HEK293 (cell line): ENCODE results near the gene CRYBA4.

Source experiments
- CTCF ChIA-PET: fragments of 350-600 bp; formaldehyde crosslinking; extraction: SDS; loops from one replicate; lab custom pipeline; 2021; ENCODE audit warnings: antibody characterized with exemption; lab: Yijun Ruan, JAX
- POLR2A ChIA-PET: fragments of 300-600 bp; formaldehyde crosslinking; extraction: SDS; loops from one replicate; lab custom pipeline; 2020; ENCODE audit warnings: antibody characterized with exemption, inconsistent platforms; lab: Yijun Ruan, JAX
- H3K27ac ChIP-seq: fragments of 200-500 bp; sonication (Bioruptor generic); 2 replicates; pipeline ENCODE4 v1.5.1; 2014; ENCODE audit warnings: low read depth, low read length, control low read depth, inconsistent platforms; ENCODE audit errors: extremely low read depth
- H3K36me3 ChIP-seq, 2 experiments: fragments of 200-500 bp in 1 of 2; sonication (Bioruptor generic) in 1 of 2; 1 replicate in 1 of 2; 2 replicates in 1 of 2; pipeline ENCODE4 v1.5.1; 2014 to 2017; ENCODE audit warnings: inconsistent platforms in 2 of 2, low read length in 2 of 2; ENCODE audit not compliant: control insufficient read depth in 2 of 2, insufficient read depth in 1 of 2
- H3K4me1 ChIP-seq: fragments of 200-500 bp; sonication (Bioruptor generic); 2 replicates; pipeline ENCODE4 v1.5.1; 2014; ENCODE audit warnings: mild to moderate bottlenecking, low read length, inconsistent platforms; ENCODE audit not compliant: control insufficient read depth, insufficient read depth
- H3K4me3 ChIP-seq: 2 replicates; pipeline ENCODE4 v1.5.1; 2011; ENCODE audit warnings: low read depth, mild to moderate bottlenecking, control low read depth, low read length, moderate library complexity
- H3K9me3 ChIP-seq: fragments of 200-500 bp; sonication (Bioruptor generic); 2 replicates; pipeline ENCODE4 v1.5.1; 2014; ENCODE audit warnings: low read depth, low read length, inconsistent platforms; ENCODE audit not compliant: control insufficient read depth, insufficient read depth
- PRDM10 ChIP-seq: fragments of 450-650 bp; formaldehyde crosslinking; IDR thresholded peaks from 2 replicates; pipeline ENCODE4 v1.5.1; 2016; ENCODE audit warnings: missing biosample characterization, missing genetic modification characterization
- TRIM28 ChIP-seq: IDR thresholded peaks from 2 replicates; pipeline ENCODE4 v1.6.1; 2011; ENCODE audit warnings: low read length, control low read depth, borderline replicate concordance
- ZNF350 ChIP-seq: fragments of 450-650 bp; formaldehyde crosslinking; IDR thresholded peaks from 2 replicates; pipeline ENCODE4 v1.5.0; 2017; ENCODE audit warnings: missing biosample characterization, mild to moderate bottlenecking, missing genetic modification characterization
- ZNF514 ChIP-seq: fragments of 450-650 bp; formaldehyde crosslinking; IDR thresholded peaks from 2 replicates; pipeline ENCODE4 v1.5.1; 2016; ENCODE audit warnings: missing biosample characterization, missing genetic modification characterization
- TF ChIP-seq, protein P1 (sequence below): fragments of 450-650 bp; formaldehyde crosslinking; IDR thresholded peaks from 2 replicates; pipeline ENCODE4 v1.5.1; 2016; ENCODE audit warnings: missing biosample characterization, missing genetic modification characterization
- TF ChIP-seq, protein P2 (sequence below): fragments of 450-650 bp; formaldehyde crosslinking; IDR thresholded peaks from 2 replicates; pipeline ENCODE4 v1.5.1; 2016; ENCODE audit warnings: missing biosample characterization, missing genetic modification characterization, borderline replicate concordance
- TF ChIP-seq, protein P3 (sequence below): fragments of 450-650 bp; formaldehyde crosslinking; IDR thresholded peaks from 2 replicates; pipeline ENCODE4 v1.5.1; 2016; ENCODE audit warnings: missing biosample characterization, missing genetic modification characterization

The CRYBA4 gene

GRCh38 chr22:26650722-26651421, 29.1 kb downstream of the CRYBA4 start:
- ChIA-PET POLR2A (interaction anchor here (0.7 kb wide), 1 partner anchor 289 kb away, joined by 4 read pairs; no protein-coding TSS in a partner anchor), CTCF (interaction anchor here (0.5 to 1.5 kb wide), 5 partner anchors 10 to 479 kb away, joined by 3 to 8 read pairs (median 5); no protein-coding TSS in a partner anchor)
- Histone ChIP-seq H3K4me3 (no peak overlapping the region), H3K9me3 (no peaks in the 10 kb centered on the region), H3K4me1 (no peaks in the 10 kb centered on the region), H3K36me3 (no peaks in the 10 kb centered on the region), H3K27ac (no peak overlapping the region)
- TF ChIP-seq TRIM28 (no peak), PRDM10 (tag by site-specific recombination) (peak; percentile 53; the same call in 1 of the 2 replicates)

- H3K36me3 ChIP-seq: no peaks in the 10 kb centered on the region
- TF ChIP-seq ZNF514 (tag by site-specific recombination): no peak
- TF ChIP-seq ZNF350: no peak
- TF ChIP-seq, protein P1, sequence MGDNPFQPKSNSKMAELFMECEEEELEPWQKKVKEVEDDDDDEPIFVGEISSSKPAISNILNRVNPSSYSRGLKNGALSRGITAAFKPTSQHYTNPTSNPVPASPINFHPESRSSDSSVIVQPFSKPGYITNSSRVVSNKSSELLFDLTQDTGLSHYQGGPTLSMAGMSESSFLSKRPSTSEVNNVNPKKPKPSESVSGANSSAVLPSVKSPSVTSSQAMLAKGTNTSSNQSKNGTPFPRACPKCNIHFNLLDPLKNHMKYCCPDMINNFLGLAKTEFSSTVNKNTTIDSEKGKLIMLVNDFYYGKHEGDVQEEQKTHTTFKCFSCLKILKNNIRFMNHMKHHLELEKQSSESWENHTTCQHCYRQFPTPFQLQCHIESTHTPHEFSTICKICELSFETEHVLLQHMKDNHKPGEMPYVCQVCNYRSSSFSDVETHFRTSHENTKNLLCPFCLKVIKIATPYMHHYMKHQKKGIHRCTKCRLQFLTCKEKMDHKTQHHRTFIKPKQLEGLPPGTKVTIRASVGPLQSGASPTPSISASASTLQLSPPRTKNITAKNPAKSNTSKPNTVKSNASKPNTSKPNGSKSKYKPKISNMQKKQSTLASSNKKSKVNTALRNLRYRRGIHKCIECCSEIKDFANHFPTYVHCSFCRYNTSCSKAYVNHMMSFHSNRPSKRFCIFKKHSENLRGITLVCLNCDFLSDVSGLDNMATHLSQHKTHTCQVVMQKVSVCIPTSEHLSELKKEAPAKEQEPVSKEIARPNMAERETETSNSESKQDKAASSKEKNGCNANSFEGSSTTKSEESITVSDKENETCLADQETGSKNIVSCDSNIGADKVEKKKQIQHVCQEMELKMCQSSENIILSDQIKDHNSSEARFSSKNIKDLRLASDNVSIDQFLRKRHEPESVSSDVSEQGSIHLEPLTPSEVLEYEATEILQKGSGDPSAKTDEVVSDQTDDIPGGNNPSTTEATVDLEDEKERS (tag by site-specific recombination): no peak
- TF ChIP-seq, protein P2, sequence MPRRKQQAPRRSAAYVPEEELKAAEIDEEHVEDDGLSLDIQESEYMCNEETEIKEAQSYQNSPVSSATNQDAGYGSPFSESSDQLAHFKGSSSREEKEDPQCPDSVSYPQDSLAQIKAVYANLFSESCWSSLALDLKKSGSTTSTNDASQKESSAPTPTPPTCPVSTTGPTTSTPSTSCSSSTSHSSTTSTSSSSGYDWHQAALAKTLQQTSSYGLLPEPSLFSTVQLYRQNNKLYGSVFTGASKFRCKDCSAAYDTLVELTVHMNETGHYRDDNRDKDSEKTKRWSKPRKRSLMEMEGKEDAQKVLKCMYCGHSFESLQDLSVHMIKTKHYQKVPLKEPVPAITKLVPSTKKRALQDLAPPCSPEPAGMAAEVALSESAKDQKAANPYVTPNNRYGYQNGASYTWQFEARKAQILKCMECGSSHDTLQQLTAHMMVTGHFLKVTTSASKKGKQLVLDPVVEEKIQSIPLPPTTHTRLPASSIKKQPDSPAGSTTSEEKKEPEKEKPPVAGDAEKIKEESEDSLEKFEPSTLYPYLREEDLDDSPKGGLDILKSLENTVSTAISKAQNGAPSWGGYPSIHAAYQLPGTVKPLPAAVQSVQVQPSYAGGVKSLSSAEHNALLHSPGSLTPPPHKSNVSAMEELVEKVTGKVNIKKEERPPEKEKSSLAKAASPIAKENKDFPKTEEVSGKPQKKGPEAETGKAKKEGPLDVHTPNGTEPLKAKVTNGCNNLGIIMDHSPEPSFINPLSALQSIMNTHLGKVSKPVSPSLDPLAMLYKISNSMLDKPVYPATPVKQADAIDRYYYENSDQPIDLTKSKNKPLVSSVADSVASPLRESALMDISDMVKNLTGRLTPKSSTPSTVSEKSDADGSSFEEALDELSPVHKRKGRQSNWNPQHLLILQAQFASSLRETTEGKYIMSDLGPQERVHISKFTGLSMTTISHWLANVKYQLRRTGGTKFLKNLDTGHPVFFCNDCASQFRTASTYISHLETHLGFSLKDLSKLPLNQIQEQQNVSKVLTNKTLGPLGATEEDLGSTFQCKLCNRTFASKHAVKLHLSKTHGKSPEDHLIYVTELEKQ (tag by site-specific recombination): no peak
- TF ChIP-seq, protein P3, sequence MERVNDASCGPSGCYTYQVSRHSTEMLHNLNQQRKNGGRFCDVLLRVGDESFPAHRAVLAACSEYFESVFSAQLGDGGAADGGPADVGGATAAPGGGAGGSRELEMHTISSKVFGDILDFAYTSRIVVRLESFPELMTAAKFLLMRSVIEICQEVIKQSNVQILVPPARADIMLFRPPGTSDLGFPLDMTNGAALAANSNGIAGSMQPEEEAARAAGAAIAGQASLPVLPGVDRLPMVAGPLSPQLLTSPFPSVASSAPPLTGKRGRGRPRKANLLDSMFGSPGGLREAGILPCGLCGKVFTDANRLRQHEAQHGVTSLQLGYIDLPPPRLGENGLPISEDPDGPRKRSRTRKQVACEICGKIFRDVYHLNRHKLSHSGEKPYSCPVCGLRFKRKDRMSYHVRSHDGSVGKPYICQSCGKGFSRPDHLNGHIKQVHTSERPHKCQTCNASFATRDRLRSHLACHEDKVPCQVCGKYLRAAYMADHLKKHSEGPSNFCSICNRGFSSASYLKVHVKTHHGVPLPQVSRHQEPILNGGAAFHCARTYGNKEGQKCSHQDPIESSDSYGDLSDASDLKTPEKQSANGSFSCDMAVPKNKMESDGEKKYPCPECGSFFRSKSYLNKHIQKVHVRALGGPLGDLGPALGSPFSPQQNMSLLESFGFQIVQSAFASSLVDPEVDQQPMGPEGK (tag by site-specific recombination): no peak
- no peak overlapping the region for H3K4me3 ChIP-seq
- H3K4me1 ChIP-seq: no peaks in the 10 kb centered on the region; the same call in 1 of the 2 replicates
- no peak overlapping the region for H3K27ac ChIP-seq
- ChIA-PET POLR2A (no interaction called here), CTCF (interaction anchor here (0.8 to 1.5 kb wide), 2 partner anchors 12 to 254 kb away, joined by 4 to 8 read pairs; no protein-coding TSS in a partner anchor)
- no peaks in the 10 kb centered on the region for H3K9me3 ChIP-seq
Measured at GRCh38 chr22:26651815-26652214, 30.1 kb downstream of the CRYBA4 start.
